D721Med (cell line): Measurements from ENCODE around the gene ANKRD40.
"Not testable (repeated sequence)": the region's sequence is repeated elsewhere in the genome, so short reads cannot be mapped to it uniquely, and the experiment has no call there.

Experiments used
- DNase-seq: peaks from one replicate; pipeline ENCODE4 v3.0.0; 2011; ENCODE audit warnings: low spot score; ENCODE audit not compliant: insufficient read length
- FAIRE-seq: peaks from 2 replicates; lab custom pipeline; 2011; peaks lifted over from hg19 to GRCh38; lab: Jason Lieb, UNC
- CTCF ChIP-seq: IDR thresholded peaks from 2 replicates; pipeline ENCODE4 v1.5.1; 2012; ENCODE audit warnings: mild to moderate bottlenecking, control low read depth; ENCODE audit not compliant: insufficient read depth; ENCODE audit errors: missing control alignments

Gene ANKRD40

GRCh38 chr17:50710025-50710424 is 2.3 kb upstream of the ANKRD40 start:
- TF ChIP-seq CTCF, result no peak
- FAIRE-seq (no peak), DNase-seq (no peak)

- FAIRE-seq, DNase-seq: not testable (repeated sequence)
These were observed 1.3 kb upstream of the ANKRD40 start for GRCh38 chr17:50709053-50709452.

GRCh38 chr17:50708050-50709000 is 611 bp upstream of the ANKRD40 start:
- no peak for DNase-seq
- no peak for FAIRE-seq
- TF ChIP-seq CTCF, result no peak

GRCh38 chr17:50703162-50703561 is 4.6 kb downstream of the ANKRD40 start:
- FAIRE-seq (no peak), DNase-seq (no peak)
- no peak for TF ChIP-seq CTCF

- DNase-seq (no peak), FAIRE-seq (no peak)
- TF ChIP-seq CTCF, result no peak
These were observed 8.3 kb downstream of the ANKRD40 start for GRCh38 chr17:50699410-50699809.

GRCh38 chr17:50697663-50698272 is 9.9 kb downstream of the ANKRD40 start:
- FAIRE-seq (no peak), DNase-seq (no peak)
- TF ChIP-seq CTCF, result peak; percentile 7

- DNase-seq (no peak), FAIRE-seq (no peak)
- TF ChIP-seq CTCF, result no peak
These were observed 10.7 kb downstream of the ANKRD40 start for GRCh38 chr17:50697062-50697461.
